Fibroblast of the aortic adventitia (primary cell): ENCODE data around the gene RABGGTB. TPM values are rescaled to one million over a fixed set of nuclear protein-coding genes. Genes with fewer than 3 reads are reported as not detected.
"Not testable (repeated sequence)": the region's sequence is repeated elsewhere in the genome, so short reads cannot be mapped to it uniquely, and the experiment has no call there.

Source experiments
- DNase-seq: peaks from one replicate; pipeline ENCODE4 v3.0.0-alpha.2; 2010; ENCODE audit warnings: low read depth
- H3K4me3 ChIP-seq: 2 replicates; pipeline ENCODE4 v1.5.1; 2011; ENCODE audit warnings: low read depth, mild to moderate bottlenecking, control low read depth, low read length, moderate library complexity
- CTCF ChIP-seq: IDR thresholded peaks from 2 replicates; pipeline ENCODE4 v1.5.1; 2011; ENCODE audit warnings: mild to moderate bottlenecking, low read length, control low read depth, inconsistent platforms; ENCODE audit not compliant: insufficient read depth
- total RNA-seq: library from RNA; depleted of rRNA; stranded (reverse); fragments of >200 nt; gene quantifications from 2 replicates; pipeline ENCODE4 v1.2.3, GENCODE V29; 2012; ENCODE audit warnings: low replicate concordance

Gene RABGGTB
- total RNA-seq, 1 donor = 82.5 TPM

- no peak for DNase-seq
- TF ChIP-seq CTCF = no peak
- no peak overlapping the region for H3K4me3 ChIP-seq
These were observed 18.0 kb upstream of the RABGGTB start for GRCh38 chr1:75768016-75768415.

GRCh38 chr1:75770761-75771160, 15.3 kb upstream of the RABGGTB start:
- no peak overlapping the region for H3K4me3 ChIP-seq
- TF ChIP-seq CTCF = no peak
- no peak for DNase-seq

GRCh38 chr1:75771978-75772377, 14.1 kb upstream of the RABGGTB start:
- H3K4me3 ChIP-seq = no peak overlapping the region
- TF ChIP-seq CTCF = no peak
- no peak for DNase-seq

GRCh38 chr1:75777812-75778211, 8.2 kb upstream of the RABGGTB start:
- not testable (repeated sequence) for H3K4me3 ChIP-seq, DNase-seq

GRCh38 chr1:75778694-75779093, 7.4 kb upstream of the RABGGTB start:
- DNase-seq, H3K4me3 ChIP-seq: not testable (repeated sequence)

- not testable (repeated sequence) for DNase-seq, H3K4me3 ChIP-seq
These were observed 5.9 kb upstream of the RABGGTB start for GRCh38 chr1:75780183-75780582.

- H3K4me3 ChIP-seq, DNase-seq: not testable (repeated sequence)
These were observed 2.1 kb upstream of the RABGGTB start for GRCh38 chr1:75783920-75784319.

GRCh38 chr1:75785320-75785982, 605 bp upstream of the RABGGTB start:
- DNase-seq = no peak
- peak overlapping the region; percentile 98 for H3K4me3 ChIP-seq
- no peak for TF ChIP-seq CTCF

GRCh38 chr1:75786901-75787493, 941 bp downstream of the RABGGTB start:
- no peak for TF ChIP-seq CTCF
- peak overlapping the region; percentile 98 for H3K4me3 ChIP-seq
- DNase-seq = no peak
